ENCODE results near the gene CPSF3.

- TF ChIP-seq CTCF (IDR thresholded peaks at IDR 0.05 in 2 of 3, conservative IDR thresholded peaks at IDR 0.05 in 1 of 3; ENCODE audit: borderline replicate concordance in 1 of 3, insufficient read depth in 1 of 3, low read depth in 2 of 3, low read length in 2 of 3) (no peak), CEBPB (IDR thresholded peaks at IDR 0.05; ENCODE audit: low read depth) (no peak)
Measured at GRCh38 chr2:9518780-9519179, 95.3 kb downstream of the CPSF3 start.

Data from HCT116 (cell line).